ENCODE results near the gene MEX3A.

Gene MEX3A

GRCh38 chr1:156108664-156109241 lies 26.5 kb upstream of the MEX3A start:
- Histone ChIP-seq H3K4me3 (ENCODE audit: low read length in 2 of 2) (no peak overlapping the region), H3K9ac (ENCODE audit: low read length in 2 of 2) (no peak overlapping the region), H3K9me3 (ENCODE audit: control insufficient read depth in 2 of 2, low read length in 2 of 2) (no peaks in the 10 kb centered on the region), H3K4me1 (ENCODE audit: control insufficient read depth, insufficient read depth, low read length) (peaks cover 56% of the 10 kb centered on the region), H3K27me3 (ENCODE audit: control insufficient read depth in 1 of 2, insufficient read depth in 2 of 2, low read length in 2 of 2) (no peaks in the 10 kb centered on the region), H3K27ac (ENCODE audit: low read length) (peak overlapping the region; percentile 100), H3K36me3 (ENCODE audit: control insufficient read depth in 2 of 2, insufficient read depth in 2 of 2, low read length in 2 of 2) (no peaks in the 10 kb centered on the region)

- H3K36me3 ChIP-seq (ENCODE audit: control insufficient read depth in 2 of 2, insufficient read depth in 2 of 2, low read length in 2 of 2) = no peaks in the 10 kb centered on the region
- H3K4me1 ChIP-seq (ENCODE audit: control insufficient read depth, insufficient read depth, low read length) = peaks cover 56% of the 10 kb centered on the region
- no peak overlapping the region for H3K4me3 ChIP-seq (ENCODE audit: low read length in 2 of 2)
- H3K27ac ChIP-seq (ENCODE audit: low read length) = peak overlapping the region; percentile 100
- no peak overlapping the region for H3K9ac ChIP-seq (ENCODE audit: low read length in 2 of 2)
- no peaks in the 10 kb centered on the region for H3K9me3 ChIP-seq (ENCODE audit: control insufficient read depth in 2 of 2, low read length in 2 of 2)
- no peaks in the 10 kb centered on the region for H3K27me3 ChIP-seq (ENCODE audit: control insufficient read depth in 1 of 2, insufficient read depth in 2 of 2, low read length in 2 of 2)
Measured at GRCh38 chr1:156108057-156108456, 25.8 kb upstream of the MEX3A start.

DNA sequence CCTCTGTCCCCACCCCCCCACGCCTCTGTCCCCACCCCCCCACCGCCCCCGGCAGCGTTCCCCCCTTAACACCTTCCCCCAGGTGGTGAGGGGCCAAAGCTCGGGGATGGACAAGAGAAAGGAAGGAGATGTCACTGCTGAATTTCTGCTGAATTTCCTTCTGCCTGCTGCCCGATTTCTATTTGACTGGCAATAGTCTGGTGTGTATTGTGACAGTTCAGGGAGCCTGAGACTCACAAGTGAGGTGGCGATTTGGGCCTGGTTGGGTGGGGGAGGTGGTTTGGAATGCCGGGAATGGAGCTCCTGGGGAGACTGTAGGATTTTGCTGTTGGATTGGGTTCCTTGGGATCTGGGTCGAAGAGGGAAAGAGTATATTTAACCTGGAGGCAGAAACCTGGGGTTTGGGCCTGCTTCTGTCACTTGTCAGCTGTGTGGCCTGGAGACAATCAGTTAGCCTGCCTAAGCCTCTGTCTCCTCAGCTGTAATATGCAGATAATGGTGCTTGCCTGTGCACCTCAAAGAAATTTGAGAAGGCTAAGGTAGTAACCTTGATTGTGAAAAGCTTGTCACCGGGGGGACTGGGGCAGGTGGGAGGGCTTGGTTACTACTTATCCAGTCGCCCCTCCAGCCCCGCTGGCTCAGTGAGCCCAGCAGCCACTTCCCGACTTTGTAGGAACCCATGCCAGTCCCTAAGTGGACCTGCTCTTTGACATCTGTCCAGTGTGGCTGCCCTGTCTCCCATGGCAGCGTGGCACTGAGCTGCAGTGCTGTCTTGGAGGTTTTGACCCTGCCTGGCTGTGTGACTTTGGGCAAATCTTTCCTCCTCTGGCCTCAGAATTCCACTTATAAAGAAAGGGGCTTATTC lies 24.6 kb upstream of the MEX3A start:
- H3K4me3 ChIP-seq (ENCODE audit: low read length in 2 of 2) = peak overlapping the region; percentile 60 to 68
- peak overlapping the region; percentile 90 to 93 for H3K9ac ChIP-seq (ENCODE audit: low read length in 2 of 2)
- H3K36me3 ChIP-seq (ENCODE audit: control insufficient read depth in 2 of 2, insufficient read depth in 2 of 2, low read length in 2 of 2) = no peaks in the 10 kb centered on the region
- H3K9me3 ChIP-seq (ENCODE audit: control insufficient read depth in 2 of 2, low read length in 2 of 2) = no peaks in the 10 kb centered on the region
- H3K27ac ChIP-seq (ENCODE audit: low read length) = peak overlapping the region; percentile 100
- peaks cover 60% of the 10 kb centered on the region for H3K4me1 ChIP-seq (ENCODE audit: control insufficient read depth, insufficient read depth, low read length)
- no peaks in the 10 kb centered on the region for H3K27me3 ChIP-seq (ENCODE audit: control insufficient read depth in 1 of 2, insufficient read depth in 2 of 2, low read length in 2 of 2)

- H3K4me1 ChIP-seq (ENCODE audit: control insufficient read depth, insufficient read depth, low read length) = peaks cover 60% of the 10 kb centered on the region
- H3K4me3 ChIP-seq (ENCODE audit: low read length in 2 of 2) = peak overlapping the region; percentile 53 to 65
- H3K27me3 ChIP-seq (ENCODE audit: control insufficient read depth in 1 of 2, insufficient read depth in 2 of 2, low read length in 2 of 2) = no peaks in the 10 kb centered on the region
- H3K9me3 ChIP-seq (ENCODE audit: control insufficient read depth in 2 of 2, low read length in 2 of 2) = no peaks in the 10 kb centered on the region
- peak overlapping the region; percentile 90 to 94 for H3K9ac ChIP-seq (ENCODE audit: low read length in 2 of 2)
- H3K27ac ChIP-seq (ENCODE audit: low read length) = peak overlapping the region; percentile 100
- H3K36me3 ChIP-seq (ENCODE audit: control insufficient read depth in 2 of 2, insufficient read depth in 2 of 2, low read length in 2 of 2) = no peaks in the 10 kb centered on the region
Measured at GRCh38 chr1:156104861-156105832, 22.9 kb upstream of the MEX3A start.

- peak overlapping the region; percentile 90 to 94 for H3K9ac ChIP-seq (ENCODE audit: low read length in 2 of 2)
Measured at GRCh38 chr1:156104065-156104810, 22.0 kb upstream of the MEX3A start.

DNA sequence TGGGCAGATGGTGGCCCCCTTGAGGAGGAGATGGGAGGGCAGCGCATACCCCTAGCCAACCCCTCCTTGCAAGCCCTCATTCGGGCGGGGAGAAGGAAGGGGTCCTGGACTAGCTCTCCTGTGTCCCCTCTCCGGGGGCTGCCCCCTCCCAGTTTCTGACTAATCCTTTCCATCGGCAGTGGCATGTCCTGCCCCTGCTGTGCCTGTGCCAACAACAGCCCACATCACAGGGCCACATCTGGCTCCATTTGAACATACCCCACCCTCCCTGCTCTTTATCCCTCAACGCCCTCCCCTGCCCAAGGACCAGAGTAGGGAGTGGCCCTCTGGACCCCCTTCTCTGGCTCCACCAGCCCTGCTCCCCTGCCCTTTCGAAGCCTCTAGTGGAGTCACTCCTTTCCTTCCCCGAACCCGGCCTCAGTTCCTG lies 21.3 kb upstream of the MEX3A start:
- no peaks in the 10 kb centered on the region for H3K36me3 ChIP-seq (ENCODE audit: control insufficient read depth in 2 of 2, insufficient read depth in 2 of 2, low read length in 2 of 2)
- H3K4me3 ChIP-seq (ENCODE audit: low read length in 2 of 2) = peak overlapping the region; percentile 53 to 65
- peak overlapping the region; percentile 100 for H3K27ac ChIP-seq (ENCODE audit: low read length)
- H3K4me1 ChIP-seq (ENCODE audit: control insufficient read depth, insufficient read depth, low read length) = peaks cover 60% of the 10 kb centered on the region
- no peaks in the 10 kb centered on the region for H3K27me3 ChIP-seq (ENCODE audit: control insufficient read depth in 1 of 2, insufficient read depth in 2 of 2, low read length in 2 of 2)
- peak overlapping the region; percentile 90 to 94 for H3K9ac ChIP-seq (ENCODE audit: low read length in 2 of 2)
- H3K9me3 ChIP-seq (ENCODE audit: control insufficient read depth in 2 of 2, low read length in 2 of 2) = no peaks in the 10 kb centered on the region

More at GRCh38 chr1:156104065-156104810, 22.0 kb upstream of the MEX3A start:
- Histone ChIP-seq H3K27ac (ENCODE audit: low read length) (peak overlapping the region; percentile 100), H3K27me3 (ENCODE audit: control insufficient read depth in 1 of 2, insufficient read depth in 2 of 2, low read length in 2 of 2) (no peaks in the 10 kb centered on the region), H3K4me1 (ENCODE audit: control insufficient read depth, insufficient read depth, low read length) (peaks cover 60% of the 10 kb centered on the region), H3K4me3 (ENCODE audit: low read length in 2 of 2) (peak overlapping the region; percentile 53 to 65), H3K9me3 (ENCODE audit: control insufficient read depth in 2 of 2, low read length in 2 of 2) (no peaks in the 10 kb centered on the region), H3K36me3 (ENCODE audit: control insufficient read depth in 2 of 2, insufficient read depth in 2 of 2, low read length in 2 of 2) (no peaks in the 10 kb centered on the region)

DNA sequence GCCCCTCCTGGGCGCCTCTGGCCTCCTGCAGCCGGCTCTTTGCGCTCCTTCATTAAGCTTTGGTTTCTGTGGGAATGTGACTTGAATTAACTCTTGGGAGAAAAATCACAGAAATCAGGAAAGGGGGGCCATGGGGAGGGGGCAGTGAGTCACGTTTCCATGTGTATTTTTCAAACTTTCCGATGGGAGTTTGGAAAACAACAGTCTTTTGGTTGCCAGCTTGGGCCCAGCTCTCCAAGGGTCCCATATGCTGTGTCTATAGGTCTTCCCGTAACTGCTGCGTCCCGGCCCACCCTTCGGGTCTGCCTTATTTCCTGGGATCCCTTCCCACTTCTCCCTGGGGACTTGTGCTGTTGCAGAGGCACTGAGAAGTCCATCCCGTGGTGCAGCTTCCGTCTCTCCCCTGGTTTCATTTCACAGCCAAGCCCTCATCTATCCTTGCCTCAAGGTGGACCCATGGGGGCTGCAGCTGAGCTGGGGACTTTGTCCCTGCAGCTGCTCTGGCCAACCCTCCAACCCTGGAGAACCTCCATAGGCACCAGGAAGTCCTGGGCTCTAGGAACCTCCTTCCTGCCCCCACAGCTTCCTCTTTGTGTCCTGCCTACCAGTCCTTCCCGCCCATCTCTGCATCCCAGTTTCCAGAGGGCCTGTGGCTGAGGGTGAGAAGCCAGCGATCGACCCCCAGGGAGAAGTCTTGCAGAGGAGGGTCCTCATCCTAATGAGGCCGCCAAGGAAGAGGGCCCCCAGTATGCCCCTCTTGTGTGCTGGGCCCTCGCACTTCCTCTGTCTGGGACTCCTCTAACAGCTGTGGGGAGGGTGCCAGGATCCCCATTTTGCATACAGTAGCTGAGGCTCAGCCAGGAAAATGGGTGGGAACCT lies 20.6 kb upstream of the MEX3A start:
- Histone ChIP-seq H3K4me3 (ENCODE audit: low read length in 2 of 2) (peak overlapping the region; percentile 26 to 65), H3K27me3 (ENCODE audit: control insufficient read depth in 1 of 2, insufficient read depth in 2 of 2, low read length in 2 of 2) (no peaks in the 10 kb centered on the region), H3K9ac (ENCODE audit: low read length in 2 of 2) (peak overlapping the region; percentile 21 to 90), H3K4me1 (ENCODE audit: control insufficient read depth, insufficient read depth, low read length) (peaks cover 60% of the 10 kb centered on the region), H3K9me3 (ENCODE audit: control insufficient read depth in 2 of 2, low read length in 2 of 2) (no peaks in the 10 kb centered on the region), H3K36me3 (ENCODE audit: control insufficient read depth in 2 of 2, insufficient read depth in 2 of 2, low read length in 2 of 2) (no peaks in the 10 kb centered on the region), H3K27ac (ENCODE audit: low read length) (peak overlapping the region; percentile 100)

- H3K36me3 ChIP-seq (ENCODE audit: control insufficient read depth in 2 of 2, insufficient read depth in 2 of 2, low read length in 2 of 2) = no peaks in the 10 kb centered on the region
- H3K27ac ChIP-seq (ENCODE audit: low read length) = peak overlapping the region; percentile 100
- H3K4me3 ChIP-seq (ENCODE audit: low read length in 2 of 2) = peak overlapping the region in 1 of 2 donors; percentile 22
- peaks cover 61% of the 10 kb centered on the region for H3K4me1 ChIP-seq (ENCODE audit: control insufficient read depth, insufficient read depth, low read length)
- no peaks in the 10 kb centered on the region for H3K9me3 ChIP-seq (ENCODE audit: control insufficient read depth in 2 of 2, low read length in 2 of 2)
- H3K9ac ChIP-seq (ENCODE audit: low read length in 2 of 2) = peak overlapping the region in 1 of 2 donors; percentile 36
- H3K27me3 ChIP-seq (ENCODE audit: control insufficient read depth in 1 of 2, insufficient read depth in 2 of 2, low read length in 2 of 2) = no peaks in the 10 kb centered on the region
Measured at GRCh38 chr1:156101880-156102279, 19.6 kb upstream of the MEX3A start.

DNA sequence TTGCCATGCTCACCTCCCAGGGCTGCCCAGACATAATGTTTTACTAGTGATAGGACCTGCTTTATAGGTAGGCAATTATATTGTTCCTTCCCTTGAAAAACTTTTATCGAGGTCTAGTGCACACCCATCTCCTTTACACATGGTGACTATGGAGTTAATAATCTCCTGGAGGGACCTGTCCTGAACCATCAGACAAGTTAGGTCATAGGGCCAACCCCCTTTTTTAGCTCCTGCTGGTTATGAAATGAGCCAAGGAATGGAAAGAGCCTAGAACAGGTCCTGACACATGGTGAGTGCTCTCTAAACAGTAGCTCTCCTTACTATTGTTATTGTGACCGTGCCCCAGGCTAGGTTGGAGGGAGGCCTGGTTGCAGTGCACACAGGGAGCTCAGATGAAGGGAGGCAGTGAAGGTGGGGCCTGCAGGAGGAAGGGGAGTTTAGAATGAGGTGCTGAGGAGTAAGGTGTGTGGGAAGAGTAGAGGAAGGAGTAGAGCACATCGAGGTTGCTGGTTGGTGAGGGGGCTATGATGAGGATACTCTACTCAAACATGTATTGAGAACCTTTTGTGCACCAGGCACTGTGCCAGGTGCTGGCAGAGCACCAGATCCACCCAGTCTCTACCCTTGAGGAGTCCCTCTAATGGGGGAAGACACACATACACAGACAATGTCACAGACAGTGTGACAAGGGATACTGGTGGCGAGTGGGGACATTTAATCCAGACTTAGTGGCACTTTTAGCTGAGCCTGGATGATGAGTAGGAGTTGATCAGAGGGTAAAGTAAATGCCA lies 18.1 kb upstream of the MEX3A start:
- Histone ChIP-seq H3K9ac (ENCODE audit: low read length in 2 of 2) (no peak overlapping the region), H3K4me1 (ENCODE audit: control insufficient read depth, insufficient read depth, low read length) (peaks cover 62% of the 10 kb centered on the region), H3K9me3 (ENCODE audit: control insufficient read depth in 2 of 2, low read length in 2 of 2) (no peaks in the 10 kb centered on the region), H3K36me3 (ENCODE audit: control insufficient read depth in 2 of 2, insufficient read depth in 2 of 2, low read length in 2 of 2) (no peaks in the 10 kb centered on the region), H3K27ac (ENCODE audit: low read length) (peak overlapping the region; percentile 46), H3K4me3 (ENCODE audit: low read length in 2 of 2) (no peak overlapping the region), H3K27me3 (ENCODE audit: control insufficient read depth in 1 of 2, insufficient read depth in 2 of 2, low read length in 2 of 2) (no peaks in the 10 kb centered on the region)
